Astrocyte of the spinal cord (primary cell): Measurements from ENCODE around the gene TMEM273.
"Not testable (repeated sequence)": the region's sequence is repeated elsewhere in the genome, so short reads cannot be mapped to it uniquely, and the experiment has no call there.

Experiments used
- DNase-seq: peaks from one replicate; pipeline ENCODE4 v3.0.0; 2011; ENCODE audit warnings: low read depth, low spot score
- H3K4me3 ChIP-seq: 2 replicates; pipeline ENCODE4 v1.5.1; 2011; ENCODE audit warnings: low read depth, mild to moderate bottlenecking, low read length, moderate library complexity
- CTCF ChIP-seq: IDR thresholded peaks from 2 replicates; pipeline ENCODE4 v1.5.1; 2012; ENCODE audit warnings: low read depth, mild to moderate bottlenecking, low read length, inconsistent platforms
- in situ Hi-C: cut with HindIII; loops from 2 replicates; pipeline ENCODE4 v1.10.0; 2017; ENCODE audit warnings: low sequenced_read_pairs

Gene TMEM273

GRCh38 chr10:49197171-49197570 lies 9.0 kb upstream of the TMEM273 start:
- in situ Hi-C loops: no loop called here
- H3K4me3 ChIP-seq: no peak overlapping the region
- no peak for DNase-seq
- no peak for TF ChIP-seq CTCF

- H3K4me3 ChIP-seq, in situ Hi-C loops, DNase-seq: not testable (repeated sequence)
Measured at GRCh38 chr10:49195864-49196263, 7.7 kb upstream of the TMEM273 start.

- H3K4me3 ChIP-seq: no peak overlapping the region
- DNase-seq: no peak
- in situ Hi-C loops: no loop called here
- no peak for TF ChIP-seq CTCF
Measured at GRCh38 chr10:49194212-49194920, 6.2 kb upstream of the TMEM273 start.

- no peak for TF ChIP-seq CTCF
- DNase-seq: no peak
- in situ Hi-C loops: no loop called here
- no peak overlapping the region for H3K4me3 ChIP-seq
Measured at GRCh38 chr10:49191349-49191748, 3.2 kb upstream of the TMEM273 start.

GRCh38 chr10:49189422-49189821 lies 1.2 kb upstream of the TMEM273 start:
- no peak for DNase-seq
- no peak for TF ChIP-seq CTCF
- no peak overlapping the region for H3K4me3 ChIP-seq
- in situ Hi-C loops: no loop called here

- TF ChIP-seq CTCF: no peak
Measured at GRCh38 chr10:49187044-49187484, 1.1 kb downstream of the TMEM273 start.

GRCh38 chr10:49186613-49187012 lies 1.6 kb downstream of the TMEM273 start:
- in situ Hi-C loops: no loop called here
- TF ChIP-seq CTCF: no peak
- DNase-seq: no peak
- no peak overlapping the region for H3K4me3 ChIP-seq

More at GRCh38 chr10:49187044-49187484, 1.1 kb downstream of the TMEM273 start:
- in situ Hi-C loops: no loop called here
- DNase-seq: no peak
- H3K4me3 ChIP-seq: no peak overlapping the region
